GM18498 (cell line): ENCODE data around the gene ZNF236.
"Not testable (repeated sequence)": the region's sequence is repeated elsewhere in the genome, so short reads cannot be mapped to it uniquely, and the experiment has no call there.

ENCODE experiments used
- ATAC-seq: cut with Tn5 transposase; IDR thresholded peaks from one replicate; pipeline ENCODE4 v1.9.1; 2021; ENCODE audit warnings: mild to moderate bottlenecking, moderate library complexity; ENCODE audit not compliant: unreplicated experiment

Gene ZNF236

DNA sequence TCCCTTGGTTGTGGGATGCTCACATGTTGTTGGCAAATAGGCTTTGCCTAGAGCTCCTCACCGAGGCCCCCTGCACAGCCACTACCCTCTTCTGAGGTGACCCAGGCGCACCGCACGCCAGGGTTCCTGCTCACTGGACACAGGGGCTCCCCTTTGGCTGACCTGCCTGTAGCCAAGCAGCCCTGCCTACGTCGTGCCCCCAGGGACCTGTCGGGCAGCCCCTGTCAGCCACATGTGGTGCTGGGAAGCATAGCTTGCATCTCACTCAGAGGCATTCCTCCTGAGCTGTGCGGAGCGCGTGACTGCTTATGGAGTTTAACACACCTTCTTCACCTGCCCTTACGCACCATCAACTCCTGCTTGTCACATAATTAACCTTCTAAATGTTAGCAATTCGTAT, 116.3 kb downstream of the ZNF236 start:
- no peak for ATAC-seq

DNA sequence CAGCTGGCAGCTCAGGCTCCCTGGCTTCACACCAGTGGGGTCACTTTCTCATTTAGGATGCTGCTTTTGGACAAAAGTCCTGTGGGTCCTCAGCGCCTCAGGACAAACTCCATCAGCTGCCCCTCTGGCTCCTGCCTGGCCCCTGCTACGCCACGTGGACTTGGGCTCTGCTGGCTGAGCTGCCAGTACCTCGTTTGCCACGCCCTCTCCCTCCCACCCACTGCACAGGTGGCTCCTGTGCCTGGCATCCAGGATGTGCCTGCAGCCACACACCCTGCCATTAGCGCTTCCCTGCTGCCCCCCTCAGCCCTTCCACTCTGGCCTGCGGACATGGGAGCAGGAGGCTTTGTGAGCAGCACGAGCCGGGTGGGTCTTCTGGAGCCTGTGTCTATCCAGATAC, 118.9 kb downstream of the ZNF236 start:
- no peak for ATAC-seq

DNA sequence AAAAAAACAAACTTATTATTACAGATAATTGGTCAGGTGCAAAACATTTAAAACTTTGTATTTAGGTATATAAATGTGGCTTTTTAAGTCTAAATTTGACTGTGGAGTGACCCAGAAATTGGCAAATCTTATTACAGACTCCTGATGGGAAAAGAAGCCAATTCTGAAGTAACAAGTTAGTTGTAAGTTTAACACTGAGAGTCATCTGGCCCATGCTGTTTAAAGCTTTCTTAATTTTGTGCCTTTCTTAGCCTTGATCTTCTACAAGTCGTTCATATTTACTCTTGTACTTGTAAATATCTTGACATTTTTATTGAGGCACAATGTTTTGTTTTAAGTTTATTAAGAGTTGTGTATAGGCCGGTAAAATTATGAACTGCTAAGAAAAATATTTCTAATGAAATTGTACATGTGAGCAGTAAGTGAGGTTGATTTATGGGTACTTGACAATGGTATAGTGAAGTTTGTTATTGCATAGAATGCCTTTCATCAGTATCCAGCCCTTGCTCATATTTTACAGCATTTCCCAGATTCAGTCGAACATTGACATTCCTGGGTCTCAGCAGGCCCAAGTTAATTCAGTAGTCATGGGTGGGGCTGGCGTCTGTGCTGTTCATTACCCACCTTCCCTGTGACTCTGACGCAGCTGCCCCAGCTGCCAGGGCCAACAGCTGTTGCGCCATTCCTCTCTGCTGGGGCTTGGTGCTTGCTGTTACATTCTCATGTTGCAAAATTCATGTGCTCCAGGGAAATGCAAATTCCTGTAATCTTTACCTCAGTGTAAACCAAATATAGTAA, 121.4 kb downstream of the ZNF236 start:
- no peak for ATAC-seq

DNA sequence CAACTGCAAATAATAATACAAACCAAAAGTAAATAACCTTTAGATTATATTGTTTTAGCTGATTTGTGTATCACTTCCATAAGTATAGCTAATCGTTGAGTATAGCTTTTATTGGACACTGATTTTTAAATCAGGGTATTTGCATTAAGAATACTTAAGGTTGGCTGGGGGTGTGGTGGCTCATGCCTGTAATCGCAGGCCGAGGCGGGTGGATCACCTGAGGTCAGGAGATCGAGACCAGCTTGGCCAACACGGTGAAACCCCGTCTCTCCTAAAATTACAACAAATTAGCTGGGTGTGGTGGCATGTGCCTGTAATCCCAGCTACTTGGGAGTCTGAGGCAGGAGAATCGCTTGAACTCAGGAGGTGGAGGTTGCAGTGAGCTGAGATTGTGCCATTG, 122.0 kb downstream of the ZNF236 start:
- not testable (repeated sequence) for ATAC-seq

DNA sequence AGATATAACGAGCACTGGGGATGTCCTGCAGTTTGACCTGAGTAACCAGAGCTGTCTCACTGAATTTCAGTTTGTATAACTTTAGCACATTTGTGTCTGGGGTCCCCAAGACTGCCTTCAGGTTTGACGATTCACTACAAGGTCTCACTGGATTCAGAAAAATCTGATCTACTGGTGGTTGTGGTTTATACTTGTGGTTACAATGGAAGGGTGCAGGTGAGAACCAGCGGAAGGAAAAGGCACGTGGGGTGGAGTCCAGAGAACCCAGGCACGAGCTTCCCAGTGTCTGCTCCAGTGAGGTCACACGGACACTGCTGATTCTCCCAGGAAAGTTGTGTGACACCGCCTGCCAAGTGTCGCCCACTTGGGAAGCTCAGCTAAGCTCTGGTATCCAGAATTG, 126.0 kb downstream of the ZNF236 start:
- no peak for ATAC-seq

DNA sequence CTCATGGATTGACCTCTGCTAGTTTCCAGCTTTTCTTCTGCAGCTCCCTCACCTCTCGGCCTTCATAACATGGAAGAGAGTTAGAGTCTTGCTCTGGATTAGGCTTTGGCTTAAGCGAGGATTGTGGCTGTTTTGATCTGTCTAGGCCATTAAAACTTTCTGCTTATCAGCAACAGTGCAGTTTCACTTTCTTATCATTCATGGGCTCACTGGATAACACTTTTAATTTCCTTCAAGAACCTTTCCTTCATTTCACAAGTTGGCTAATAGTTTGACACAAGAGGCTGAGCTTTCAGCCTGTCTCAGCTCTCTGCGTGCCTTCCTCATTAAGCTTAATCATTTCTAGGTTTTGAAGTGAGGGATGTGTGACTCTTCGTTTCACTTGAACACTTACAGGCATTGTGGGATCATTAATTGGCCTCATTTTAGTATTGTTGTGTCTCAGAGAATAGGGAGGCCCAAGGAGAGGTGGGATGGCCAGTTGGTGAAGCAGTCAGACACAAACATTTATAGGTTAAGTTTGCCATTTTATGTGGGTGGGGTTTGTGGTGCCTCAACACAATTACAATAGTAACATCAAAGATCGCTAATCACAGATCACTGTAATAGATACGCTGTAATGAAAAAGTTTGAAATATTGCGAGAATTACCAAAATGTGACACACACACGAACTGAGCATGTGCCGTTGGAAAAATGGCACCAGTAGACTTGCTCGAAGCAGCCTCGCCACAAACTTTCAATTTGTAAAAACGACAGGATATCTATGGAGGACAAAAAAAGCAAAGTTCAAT, 129.3 kb downstream of the ZNF236 start:
- ATAC-seq: no peak

DNA sequence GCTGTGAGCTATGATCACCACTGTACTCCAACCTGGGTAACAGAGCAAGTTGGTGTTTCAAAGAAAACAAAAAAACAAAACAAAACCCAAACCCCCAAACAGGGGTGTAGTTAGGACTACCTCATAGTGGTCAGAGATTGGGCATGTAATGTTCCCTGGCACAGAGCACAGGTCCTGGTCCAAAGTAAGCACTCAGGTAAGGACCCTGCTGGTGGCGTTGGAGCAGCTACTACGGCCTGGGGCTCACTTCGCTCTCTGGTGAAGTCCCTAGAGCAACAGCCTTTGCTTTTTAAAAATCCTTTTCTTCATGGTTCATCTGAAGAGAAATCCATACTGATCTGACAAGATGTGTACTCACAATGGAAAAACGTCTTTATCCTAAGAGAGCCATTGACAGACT, 130.4 kb downstream of the ZNF236 start:
- no peak for ATAC-seq

DNA sequence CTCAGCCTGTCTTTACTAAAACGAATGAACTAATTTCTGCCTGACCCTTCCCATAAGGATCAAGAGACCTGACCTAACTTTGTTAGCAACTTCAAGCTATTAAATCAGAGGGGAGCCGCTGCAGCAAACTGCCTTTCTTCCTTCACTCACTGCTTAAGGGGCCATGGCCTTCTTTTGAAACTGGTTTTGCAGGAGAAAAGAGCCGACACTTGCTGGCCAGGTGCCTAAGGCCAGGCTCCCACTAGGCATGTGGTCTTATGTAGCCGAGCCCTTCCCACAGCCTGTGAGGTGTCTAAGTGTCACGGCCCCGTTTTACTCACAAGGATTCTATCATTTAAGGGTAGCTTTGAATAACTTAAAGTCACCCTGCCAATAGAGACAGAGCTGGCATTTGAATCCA, 130.8 kb downstream of the ZNF236 start:
- ATAC-seq: no peak

DNA sequence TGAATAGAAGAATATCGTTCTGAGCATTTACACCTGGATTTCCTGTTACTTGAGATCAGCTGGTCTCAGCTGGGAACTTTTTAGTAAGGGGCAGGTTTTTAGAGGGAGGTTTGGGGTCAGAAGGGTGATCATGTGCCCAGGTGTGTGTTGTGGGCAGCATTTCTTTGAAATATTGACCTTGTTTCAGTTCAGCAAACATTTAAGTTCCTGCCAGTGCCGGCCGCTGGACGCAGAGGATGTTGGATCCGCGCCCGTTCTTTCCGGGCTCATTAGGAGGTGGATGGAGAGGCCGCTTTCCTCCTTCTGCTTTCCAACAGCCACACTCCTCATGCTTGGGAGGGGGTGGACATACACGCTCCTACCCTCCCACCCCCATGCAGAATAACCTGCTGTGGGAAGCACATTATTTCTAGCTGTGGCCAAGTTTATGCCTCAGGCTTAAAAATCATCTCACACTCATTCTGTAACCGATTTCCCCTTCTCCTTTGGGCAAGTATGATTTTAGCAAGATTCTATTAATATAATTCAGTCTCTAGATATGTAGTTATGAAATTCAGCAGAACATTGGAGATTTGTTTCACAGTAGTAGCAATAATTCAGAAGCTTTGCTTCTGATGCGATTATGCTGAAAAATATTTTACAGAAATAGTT, 131.4 kb downstream of the ZNF236 start:
- no peak for ATAC-seq

DNA sequence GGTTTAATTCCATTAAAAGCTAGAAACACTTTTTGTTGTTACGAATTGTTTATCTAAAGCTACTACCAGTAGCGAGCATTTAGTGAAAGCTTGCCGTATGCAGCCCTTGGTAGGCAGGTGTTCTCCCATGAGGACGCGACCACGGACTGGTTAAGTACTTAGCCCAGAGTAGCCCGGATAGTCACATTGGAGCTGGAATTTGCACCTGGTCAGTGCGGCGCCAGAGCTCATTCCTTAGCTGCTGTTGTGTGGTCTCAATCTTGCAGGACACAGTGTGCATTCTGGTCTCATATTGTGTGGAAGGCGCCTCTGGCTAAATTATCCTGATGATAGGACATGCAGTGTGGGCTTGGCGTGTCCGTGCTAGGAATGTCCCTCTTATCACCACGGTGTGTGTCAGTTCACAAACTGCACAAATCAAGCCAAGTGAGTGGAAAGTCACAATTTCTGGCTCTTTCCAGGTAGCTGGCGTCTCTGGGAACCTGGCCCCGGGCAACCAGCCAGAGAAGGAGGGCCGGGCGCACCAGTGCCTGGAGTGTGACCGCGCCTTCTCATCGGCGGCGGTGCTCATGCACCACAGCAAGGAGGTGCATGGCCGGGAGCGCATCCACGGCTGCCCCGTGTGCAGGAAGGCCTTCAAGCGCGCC, 133.3 kb downstream of the ZNF236 start:
- no peak for ATAC-seq

DNA sequence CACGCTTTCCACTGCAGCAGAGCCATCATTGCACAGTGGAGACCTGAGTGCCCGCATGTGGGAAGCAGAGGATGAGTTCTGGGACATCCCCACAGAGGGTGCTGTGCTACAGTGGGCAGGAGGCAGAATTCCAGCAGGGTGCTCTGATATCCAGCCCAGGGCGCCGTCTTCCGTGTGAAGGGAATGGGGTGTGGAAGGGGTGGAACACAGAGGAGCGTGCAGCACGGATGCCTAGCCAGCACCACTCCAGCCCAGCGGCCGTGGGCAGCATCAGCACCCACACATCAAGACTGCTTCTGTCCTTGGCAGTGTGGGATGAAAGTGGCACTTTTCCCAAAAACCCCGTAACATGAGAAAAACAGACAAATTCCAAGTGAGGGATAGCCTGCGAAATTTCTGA, 134.3 kb downstream of the ZNF236 start:
- no peak for ATAC-seq

DNA sequence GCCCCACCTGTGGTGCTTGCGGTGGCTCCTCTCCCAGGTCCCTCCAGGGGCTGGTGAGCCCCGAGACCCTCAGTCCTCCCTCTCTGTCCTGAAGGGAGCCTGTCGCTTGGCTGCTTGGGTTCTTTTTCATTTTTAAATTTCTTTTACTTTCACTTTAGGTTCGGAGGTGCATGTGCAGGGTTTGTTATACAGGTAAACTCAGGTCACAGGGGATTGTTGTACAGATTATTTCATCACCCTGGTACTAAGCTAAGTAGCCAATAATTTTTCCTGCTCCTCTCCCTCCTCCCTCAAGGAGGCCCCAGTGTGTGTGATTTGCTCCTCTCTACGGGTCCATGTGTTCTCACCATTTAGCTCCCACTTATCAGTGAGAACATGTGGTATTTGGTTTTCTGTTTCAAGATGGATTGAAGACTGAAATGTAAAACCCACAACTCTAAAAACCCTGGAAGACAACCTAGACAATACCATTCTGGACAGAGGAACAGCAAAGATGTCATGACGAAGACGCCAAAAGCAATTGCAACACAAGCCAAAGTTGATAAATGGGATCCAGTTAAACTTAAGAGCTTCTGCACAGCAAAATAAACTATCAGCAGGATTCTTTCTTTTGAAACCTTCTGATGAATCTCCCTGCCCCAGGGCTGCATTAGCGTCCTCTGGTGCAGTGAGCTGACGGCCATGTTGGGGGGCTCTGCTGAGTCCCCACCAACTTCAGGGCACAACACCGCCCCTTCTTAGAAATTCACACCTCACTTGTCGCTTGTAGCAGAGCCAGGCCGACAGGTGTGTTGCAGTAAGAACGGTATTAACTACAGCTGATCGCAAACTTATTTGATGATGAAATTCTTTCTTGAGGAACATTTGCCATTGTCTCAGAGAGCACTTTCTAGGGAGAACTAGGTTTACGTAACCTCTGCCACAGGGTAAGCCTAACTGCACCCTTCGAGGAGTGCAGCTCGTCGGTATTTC, 135.3 kb downstream of the ZNF236 start:
- no peak for ATAC-seq

DNA sequence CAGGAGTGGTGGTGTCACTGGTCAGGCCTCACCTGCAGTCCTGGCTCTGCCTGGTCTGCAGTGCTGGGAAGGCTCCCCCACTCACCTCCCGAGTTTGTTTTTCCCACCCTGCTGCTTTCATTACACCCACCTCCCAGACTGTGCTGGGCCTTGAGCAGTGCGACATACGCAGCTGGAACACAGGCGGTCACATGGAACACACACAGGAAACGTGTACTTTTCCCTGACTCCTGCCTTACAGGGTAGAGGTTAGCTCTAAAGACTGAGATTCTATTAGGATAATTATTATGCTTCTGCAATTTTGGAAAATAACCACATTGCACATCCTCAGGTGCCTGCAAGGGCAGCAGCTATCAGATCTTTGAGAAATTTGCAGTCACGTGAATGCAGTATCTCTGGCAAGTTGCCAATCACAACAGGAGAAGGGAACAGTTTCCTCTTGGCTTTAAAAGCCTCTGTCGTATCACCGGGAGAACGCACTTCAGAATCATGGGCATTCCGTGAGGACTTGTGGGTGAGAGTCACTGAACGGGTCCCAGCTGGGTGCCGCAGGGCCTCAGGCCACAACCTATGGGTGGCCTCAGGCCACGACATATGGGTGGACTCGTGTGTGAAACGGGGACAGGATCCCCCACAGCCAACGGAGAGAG, 136.5 kb downstream of the ZNF236 start:
- no peak for ATAC-seq

DNA sequence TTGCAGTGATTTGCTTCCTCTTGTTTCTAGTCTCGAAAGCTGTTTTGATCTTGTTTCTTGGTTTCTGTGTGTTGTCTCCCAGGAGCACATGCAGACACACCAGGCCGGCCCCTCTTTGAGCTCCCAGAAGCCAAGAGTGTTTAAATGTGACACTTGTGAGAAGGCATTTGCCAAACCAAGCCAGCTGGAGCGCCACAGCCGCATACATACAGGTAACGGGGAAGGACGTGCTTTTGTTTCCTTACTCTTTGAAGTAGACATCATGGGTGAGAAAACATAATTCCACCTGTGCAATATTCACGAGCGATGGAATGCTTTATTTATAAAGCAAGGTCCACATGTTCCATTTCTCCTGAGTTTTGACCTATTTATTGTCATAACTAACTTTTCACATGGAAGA, 137.2 kb downstream of the ZNF236 start:
- no peak for ATAC-seq

DNA sequence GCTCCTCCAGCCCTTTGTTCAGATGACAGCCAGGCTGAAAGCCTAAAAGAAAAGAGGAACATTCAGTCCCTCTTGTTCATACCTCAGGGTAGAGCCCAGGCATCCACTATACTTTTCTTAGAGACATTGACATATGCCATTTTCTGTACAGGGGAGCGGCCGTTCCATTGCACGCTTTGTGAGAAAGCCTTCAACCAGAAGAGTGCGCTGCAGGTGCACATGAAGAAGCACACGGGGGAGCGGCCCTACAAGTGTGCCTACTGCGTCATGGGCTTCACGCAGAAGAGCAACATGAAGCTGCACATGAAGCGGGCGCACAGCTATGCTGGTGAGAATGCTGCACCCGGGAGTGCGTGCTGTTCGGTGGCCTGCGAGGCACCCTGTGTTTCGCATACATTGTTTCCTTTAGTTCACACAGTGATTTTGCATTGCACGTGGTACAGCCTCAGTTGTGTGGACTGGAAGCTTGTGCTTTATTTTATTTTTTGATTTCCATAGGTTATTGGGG, 138.2 kb downstream of the ZNF236 start:
- no peak for ATAC-seq

DNA sequence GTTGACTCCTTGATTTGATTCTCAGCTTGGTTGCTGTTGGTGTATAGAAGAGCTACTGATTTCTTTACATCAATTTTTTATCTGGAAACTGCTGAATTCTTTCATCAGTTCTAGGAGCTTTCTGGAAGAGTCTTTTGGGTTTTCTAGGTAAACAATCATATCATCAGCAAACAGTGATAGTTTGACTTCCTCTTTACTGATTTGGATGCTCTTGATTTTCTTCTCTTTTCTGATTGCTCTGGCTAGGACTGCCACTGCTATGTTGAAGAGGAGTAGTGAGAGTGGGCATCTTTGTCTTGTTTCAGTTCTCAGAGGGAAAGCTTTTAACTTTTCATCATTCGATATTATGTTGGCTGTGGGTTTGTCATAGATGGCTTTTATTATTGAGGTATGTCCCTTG, 140.5 kb downstream of the ZNF236 start:
- ATAC-seq: no peak

DNA sequence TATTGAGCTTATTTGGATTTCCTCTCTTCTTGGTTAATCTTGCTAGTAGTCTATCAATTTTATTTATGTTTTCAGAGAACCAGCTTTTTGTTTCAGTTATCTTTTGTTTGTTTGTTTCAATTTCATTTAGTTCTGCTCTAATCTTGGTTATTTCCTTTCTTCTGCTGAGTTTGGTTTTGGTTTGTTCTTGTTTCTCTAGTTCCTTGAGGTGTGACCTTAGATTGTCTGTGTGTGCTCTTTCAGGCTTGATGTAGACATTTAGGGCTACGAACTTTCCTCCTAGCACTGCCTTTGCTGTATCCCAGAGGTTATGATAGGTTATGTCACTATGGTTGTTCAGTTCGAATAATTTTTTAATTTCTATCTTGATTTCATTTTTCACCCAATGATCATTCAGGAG, 141.6 kb downstream of the ZNF236 start:
- peak; percentile 64 for ATAC-seq

DNA sequence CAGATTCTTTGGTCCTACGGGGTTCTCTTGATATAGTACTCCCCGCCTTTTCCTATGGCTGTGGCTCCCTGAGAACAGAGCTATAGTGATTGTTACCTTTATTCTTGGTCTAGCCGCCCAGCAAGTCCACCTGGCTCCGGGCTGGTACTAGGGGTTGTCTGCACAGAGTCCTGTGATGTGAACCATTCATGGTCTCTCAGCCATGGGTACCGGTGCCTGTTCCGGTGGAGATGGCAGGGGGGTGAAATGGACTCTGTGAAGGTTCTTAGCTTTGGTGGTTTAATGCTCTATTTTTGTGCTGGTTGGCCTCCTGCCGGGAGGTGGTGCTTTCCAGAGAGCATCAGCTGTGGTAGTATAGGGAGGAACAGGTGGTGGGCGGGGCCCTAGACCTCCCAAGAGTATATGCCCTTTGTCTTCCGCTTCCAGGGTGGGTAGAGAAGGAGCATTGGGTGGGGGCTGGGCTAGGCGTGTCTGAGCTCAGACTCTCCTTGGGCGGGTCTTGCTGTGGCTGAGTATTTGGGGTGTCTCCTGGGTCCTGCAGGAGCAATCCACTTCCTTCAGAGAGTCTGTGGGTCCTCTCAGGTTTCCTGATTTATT, 143.3 kb downstream of the ZNF236 start:
- ATAC-seq: peak; percentile 64

DNA sequence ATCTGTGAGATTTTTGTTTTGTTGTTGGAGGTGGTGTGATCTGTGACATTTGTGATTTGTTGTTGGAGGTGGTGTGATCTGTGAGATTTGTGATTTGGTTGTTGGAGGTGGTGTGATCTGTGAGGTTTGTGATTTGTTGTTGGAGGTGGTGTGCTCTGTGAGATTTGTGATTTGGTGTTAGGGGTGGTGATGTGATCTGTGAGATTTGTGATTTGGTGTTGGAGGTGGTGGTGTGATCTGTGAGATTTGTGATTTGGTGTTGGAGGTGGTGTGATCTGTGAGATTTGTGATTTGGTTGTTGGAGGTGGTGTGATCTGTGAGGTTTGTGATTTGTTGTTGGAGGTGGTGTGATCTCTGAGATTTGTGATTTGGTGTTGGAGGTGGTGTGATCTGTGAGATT, 144.9 kb downstream of the ZNF236 start:
- ATAC-seq: not testable (repeated sequence)
